ENCODE measurements around the gene SLC9C2.
"Not testable (repeated sequence)": the region's sequence is repeated elsewhere in the genome, so short reads cannot be mapped to it uniquely, and the experiment has no call there.

The SLC9C2 gene

GRCh38 chr1:173603056-173603591 is at the start of gene SLC9C2:
TSS of gene SLC9C2 (minus strand) at chr1:173603072. CDS start at chr1:173601776, 1,296 bp downstream.
- DNase-seq (ENCODE audit: low read depth in 2 of 2, low spot score in 1 of 2) = no peak

- no peak for DNase-seq (ENCODE audit: low read depth in 2 of 2, low spot score in 1 of 2)
Measured at GRCh38 chr1:173648880-173649605, 46.2 kb upstream of the SLC9C2 start.

GRCh38 chr1:173646656-173647055 is 43.8 kb upstream of the SLC9C2 start:
- DNase-seq (ENCODE audit: low read depth in 2 of 2, low spot score in 1 of 2) = no peak

- DNase-seq (ENCODE audit: low read depth in 2 of 2, low spot score in 1 of 2) = not testable (repeated sequence)
Measured at GRCh38 chr1:173642450-173643139, 39.7 kb upstream of the SLC9C2 start.

GRCh38 chr1:173639102-173639501 is 36.2 kb upstream of the SLC9C2 start:
- DNase-seq (ENCODE audit: low read depth in 2 of 2, low spot score in 1 of 2) = no peak

- no peak for DNase-seq (ENCODE audit: low read depth in 2 of 2, low spot score in 1 of 2)
Measured at GRCh38 chr1:173638043-173639021, 35.5 kb upstream of the SLC9C2 start.

- not testable (repeated sequence) for DNase-seq (ENCODE audit: low read depth in 2 of 2, low spot score in 1 of 2)
Measured at GRCh38 chr1:173637236-173638042, 34.6 kb upstream of the SLC9C2 start.

GRCh38 chr1:173635116-173635515 is 32.2 kb upstream of the SLC9C2 start, which contains the start of gene TEX50:
TSS of gene TEX50 (plus strand) at chr1:173635338. CDS start at chr1:173635522, 184 bp downstream.
- no peak for DNase-seq (ENCODE audit: low read depth in 2 of 2, low spot score in 1 of 2)

- no peak for DNase-seq (ENCODE audit: low read depth in 2 of 2, low spot score in 1 of 2)
Measured at GRCh38 chr1:173628888-173629287, 26.0 kb upstream of the SLC9C2 start.

GRCh38 chr1:173627269-173627668 is 24.4 kb upstream of the SLC9C2 start:
- no peak for DNase-seq (ENCODE audit: low read depth in 2 of 2, low spot score in 1 of 2)

- no peak for DNase-seq (ENCODE audit: low read depth in 2 of 2, low spot score in 1 of 2)
Measured at GRCh38 chr1:173616859-173617258, 14.0 kb upstream of the SLC9C2 start.

- not testable (repeated sequence) for DNase-seq (ENCODE audit: low read depth in 2 of 2, low spot score in 1 of 2)
Measured at GRCh38 chr1:173613086-173613485, 10.2 kb upstream of the SLC9C2 start.

- no peak for DNase-seq (ENCODE audit: low read depth in 2 of 2, low spot score in 1 of 2)
Measured at GRCh38 chr1:173608503-173609216, 5.8 kb upstream of the SLC9C2 start.

- DNase-seq (ENCODE audit: low read depth in 2 of 2, low spot score in 1 of 2) = no peak
Measured at GRCh38 chr1:173601588-173601987, 1.3 kb downstream of the SLC9C2 start.

- DNase-seq (ENCODE audit: low read depth in 2 of 2, low spot score in 1 of 2) = no peak
Measured at GRCh38 chr1:173596097-173596825, 6.6 kb downstream of the SLC9C2 start.

GRCh38 chr1:173591138-173591537 is 11.7 kb downstream of the SLC9C2 start:
- not testable (repeated sequence) for DNase-seq (ENCODE audit: low read depth in 2 of 2, low spot score in 1 of 2)

GRCh38 chr1:173590557-173590956 is 12.3 kb downstream of the SLC9C2 start:
- DNase-seq (ENCODE audit: low read depth in 2 of 2, low spot score in 1 of 2) = no peak

- DNase-seq (ENCODE audit: low read depth in 2 of 2, low spot score in 1 of 2) = no peak
Measured at GRCh38 chr1:173581383-173582079, 21.3 kb downstream of the SLC9C2 start.

Data from stimulated activated CD8-positive, alpha-beta memory T cell treated with anti-CD3 and anti-CD28 coated beads, Interleukin-4, amount 100 ng/mL, for 1 hour (primary cell).